ENCODE measurements around the gene SAP30.

- TF ChIP-seq POLR2A (IDR thresholded peaks at IDR 0.05; ENCODE audit: extremely low read depth, insufficient read length): no peak
- TF ChIP-seq CTCF (IDR thresholded peaks at IDR 0.05; ENCODE audit: low read depth, low read length): no peak
Observed at GRCh38 chr4:173328236-173328901, 42.4 kb upstream of the SAP30 start.
